HEK293 (cell line): Measurements from ENCODE around the gene TTC34.

Experiments used
- ATF2 ChIP-seq: fragments of 450-650 bp; formaldehyde crosslinking; IDR thresholded peaks from 2 replicates; pipeline ENCODE4 v1.5.1; 2016; ENCODE audit warnings: missing biosample characterization, missing genetic modification characterization, low read depth
- CTCF ChIP-seq: fragments of 450-650 bp; formaldehyde crosslinking; IDR thresholded peaks from 2 replicates; pipeline ENCODE4 v1.5.1; 2016; ENCODE audit warnings: missing biosample characterization, missing genetic modification characterization
- EGR2 ChIP-seq: fragments of 450-650 bp; formaldehyde crosslinking; IDR thresholded peaks from 2 replicates; pipeline ENCODE4 v1.5.1; 2016; ENCODE audit warnings: low read depth, missing biosample characterization, missing genetic modification characterization
- SP2 ChIP-seq: fragments of 450-650 bp; formaldehyde crosslinking; IDR thresholded peaks from 2 replicates; pipeline ENCODE4 v1.5.1; 2016; ENCODE audit warnings: missing biosample characterization, missing genetic modification characterization
- ZNF510 ChIP-seq: fragments of 450-650 bp; formaldehyde crosslinking; IDR thresholded peaks from 2 replicates; pipeline ENCODE4 v1.5.1; 2018; ENCODE audit warnings: mild to moderate bottlenecking, missing genetic modification characterization, missing biosample characterization; ENCODE audit not compliant: insufficient replicate concordance
- ZNF530 ChIP-seq: fragments of 450-650 bp; formaldehyde crosslinking; IDR thresholded peaks from 2 replicates; pipeline ENCODE4 v1.5.1; 2016; ENCODE audit warnings: low read depth, missing biosample characterization, missing genetic modification characterization
- ZNF560 ChIP-seq: fragments of 450-650 bp; formaldehyde crosslinking; IDR thresholded peaks from 2 replicates; pipeline ENCODE4 v1.5.1; 2017; ENCODE audit warnings: missing biosample characterization, missing genetic modification characterization, borderline replicate concordance
- ZNF777 ChIP-seq: fragments of 450-650 bp; formaldehyde crosslinking; IDR thresholded peaks from 2 replicates; pipeline ENCODE4 v1.5.1; 2017; ENCODE audit warnings: missing biosample characterization, missing genetic modification characterization, borderline replicate concordance
- ZSCAN18 ChIP-seq: fragments of 450-650 bp; formaldehyde crosslinking; IDR thresholded peaks from 2 replicates; pipeline ENCODE4 v1.5.1; 2016; ENCODE audit warnings: missing biosample characterization, missing genetic modification characterization

GRCh38 chr1:2807036-2807435 is 5.5 kb upstream of the TTC34 start:
- no peak for TF ChIP-seq CTCF (tag by site-specific recombination)
- no peak for TF ChIP-seq ZNF777
- no peak for TF ChIP-seq SP2
- no peak for TF ChIP-seq ZNF560 (tag by site-specific recombination)
- no peak for TF ChIP-seq ZSCAN18 (tag by site-specific recombination)
- no peak for TF ChIP-seq ATF2
- TF ChIP-seq ZNF510: no peak
- TF ChIP-seq EGR2 (tag by site-specific recombination): no peak
- no peak for TF ChIP-seq ZNF530
